ENCODE results near the gene CDC42BPA.

The CDC42BPA gene

GRCh38 chr1:227318853-227319607 lies 738 bp upstream of the CDC42BPA start:
- peaks cover 18% of the 10 kb centered on the region for H3K27me3 Mint-ChIP-seq (ENCODE audit: low read depth)
- TF ChIP-seq CTCF (IDR thresholded peaks at IDR 0.05; ENCODE audit: unreplicated experiment in 3 of 3) = no peak
- peak overlapping the region; percentile 98 to 100 (median 99) for H3K27ac Mint-ChIP-seq
- H3K4me3 Mint-ChIP-seq = peak overlapping the region; percentile 91 to 98 (median 97)
- peaks cover 28% of the 10 kb centered on the region for H3K4me1 Mint-ChIP-seq
- no peaks in the 10 kb centered on the region for H3K36me3 Mint-ChIP-seq (ENCODE audit: low read depth)
- no peaks in the 10 kb centered on the region for H3K9me3 Mint-ChIP-seq

- peak; percentile 25 to 34 (median 30) for TF ChIP-seq CTCF (IDR thresholded peaks at IDR 0.05; ENCODE audit: unreplicated experiment in 3 of 3)
- peaks cover 18% of the 10 kb centered on the region for H3K27me3 Mint-ChIP-seq (ENCODE audit: low read depth)
- H3K4me3 Mint-ChIP-seq = peak overlapping the region; percentile 89 to 97 (median 94)
- H3K4me1 Mint-ChIP-seq = peaks cover 30% of the 10 kb centered on the region
- H3K27ac Mint-ChIP-seq = peak overlapping the region; percentile 95 to 100 (median 99)
- H3K36me3 Mint-ChIP-seq (ENCODE audit: low read depth) = no peaks in the 10 kb centered on the region
- no peaks in the 10 kb centered on the region for H3K9me3 Mint-ChIP-seq
These were observed 723 bp downstream of the CDC42BPA start for GRCh38 chr1:227317523-227318015.

GRCh38 chr1:227317011-227317451 lies 1.3 kb downstream of the CDC42BPA start:
- Mint-ChIP-seq H3K27ac (peak overlapping the region; percentile 95 to 100 (median 99)), H3K4me3 (peak overlapping the region; percentile 89 to 97 (median 94)), H3K4me1 (peaks cover 30% of the 10 kb centered on the region), H3K9me3 (no peaks in the 10 kb centered on the region), H3K36me3 (ENCODE audit: low read depth) (no peaks in the 10 kb centered on the region), H3K27me3 (ENCODE audit: low read depth) (peaks cover 16% of the 10 kb centered on the region)
- TF ChIP-seq CTCF (IDR thresholded peaks at IDR 0.05; ENCODE audit: unreplicated experiment in 3 of 3) = no peak

GRCh38 chr1:227316456-227316855 lies 1.8 kb downstream of the CDC42BPA start:
- peaks cover 35% of the 10 kb centered on the region for H3K4me1 Mint-ChIP-seq
- no peaks in the 10 kb centered on the region for H3K9me3 Mint-ChIP-seq
- H3K27ac Mint-ChIP-seq = peak overlapping the region; percentile 95 to 100 (median 99)
- H3K4me3 Mint-ChIP-seq = peak overlapping the region; percentile 89 to 97 (median 94)
- H3K27me3 Mint-ChIP-seq (ENCODE audit: low read depth) = peaks cover 13% of the 10 kb centered on the region
- H3K36me3 Mint-ChIP-seq (ENCODE audit: low read depth) = no peaks in the 10 kb centered on the region
- no peak for TF ChIP-seq CTCF (IDR thresholded peaks at IDR 0.05; ENCODE audit: unreplicated experiment in 3 of 3)

- Mint-ChIP-seq H3K27ac (peak overlapping the region; percentile 10 to 100 (median 99)), H3K36me3 (ENCODE audit: low read depth) (no peaks in the 10 kb centered on the region), H3K4me1 (peaks cover 31% of the 10 kb centered on the region), H3K9me3 (no peaks in the 10 kb centered on the region), H3K4me3 (peak overlapping the region; percentile 89 to 97 (median 94)), H3K27me3 (ENCODE audit: low read depth) (peaks cover 7% of the 10 kb centered on the region)
- TF ChIP-seq CTCF (IDR thresholded peaks at IDR 0.05; ENCODE audit: unreplicated experiment in 3 of 3) = no peak
These were observed 2.5 kb downstream of the CDC42BPA start for GRCh38 chr1:227315629-227316346.
